Regular cardiac myocyte (primary cell): ENCODE results near the gene GLB1L3. TPM values are rescaled to one million over a fixed set of nuclear protein-coding genes. Genes with fewer than 3 reads are reported as not detected.

ENCODE experiments used
- total RNA-seq: library from RNA; depleted of rRNA; stranded (reverse); fragments of >200 nt; gene quantifications from 2 replicates; pipeline ENCODE4 v1.2.3, GENCODE V29; 2014

The GLB1L3 gene, protein sequence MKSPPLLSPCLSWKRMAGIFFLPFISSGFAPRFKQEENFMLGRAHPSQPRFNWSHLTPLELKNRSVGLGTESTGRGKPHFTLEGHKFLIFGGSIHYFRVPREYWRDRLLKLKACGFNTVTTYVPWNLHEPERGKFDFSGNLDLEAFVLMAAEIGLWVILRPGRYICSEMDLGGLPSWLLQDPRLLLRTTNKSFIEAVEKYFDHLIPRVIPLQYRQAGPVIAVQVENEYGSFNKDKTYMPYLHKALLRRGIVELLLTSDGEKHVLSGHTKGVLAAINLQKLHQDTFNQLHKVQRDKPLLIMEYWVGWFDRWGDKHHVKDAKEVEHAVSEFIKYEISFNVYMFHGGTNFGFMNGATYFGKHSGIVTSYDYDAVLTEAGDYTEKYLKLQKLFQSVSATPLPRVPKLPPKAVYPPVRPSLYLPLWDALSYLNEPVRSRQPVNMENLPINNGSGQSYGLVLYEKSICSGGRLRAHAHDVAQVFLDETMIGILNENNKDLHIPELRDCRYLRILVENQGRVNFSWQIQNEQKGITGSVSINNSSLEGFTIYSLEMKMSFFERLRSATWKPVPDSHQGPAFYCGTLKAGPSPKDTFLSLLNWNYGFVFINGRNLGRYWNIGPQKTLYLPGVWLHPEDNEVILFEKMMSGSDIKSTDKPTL
- not detected in 2 replicates for total RNA-seq

DNA sequence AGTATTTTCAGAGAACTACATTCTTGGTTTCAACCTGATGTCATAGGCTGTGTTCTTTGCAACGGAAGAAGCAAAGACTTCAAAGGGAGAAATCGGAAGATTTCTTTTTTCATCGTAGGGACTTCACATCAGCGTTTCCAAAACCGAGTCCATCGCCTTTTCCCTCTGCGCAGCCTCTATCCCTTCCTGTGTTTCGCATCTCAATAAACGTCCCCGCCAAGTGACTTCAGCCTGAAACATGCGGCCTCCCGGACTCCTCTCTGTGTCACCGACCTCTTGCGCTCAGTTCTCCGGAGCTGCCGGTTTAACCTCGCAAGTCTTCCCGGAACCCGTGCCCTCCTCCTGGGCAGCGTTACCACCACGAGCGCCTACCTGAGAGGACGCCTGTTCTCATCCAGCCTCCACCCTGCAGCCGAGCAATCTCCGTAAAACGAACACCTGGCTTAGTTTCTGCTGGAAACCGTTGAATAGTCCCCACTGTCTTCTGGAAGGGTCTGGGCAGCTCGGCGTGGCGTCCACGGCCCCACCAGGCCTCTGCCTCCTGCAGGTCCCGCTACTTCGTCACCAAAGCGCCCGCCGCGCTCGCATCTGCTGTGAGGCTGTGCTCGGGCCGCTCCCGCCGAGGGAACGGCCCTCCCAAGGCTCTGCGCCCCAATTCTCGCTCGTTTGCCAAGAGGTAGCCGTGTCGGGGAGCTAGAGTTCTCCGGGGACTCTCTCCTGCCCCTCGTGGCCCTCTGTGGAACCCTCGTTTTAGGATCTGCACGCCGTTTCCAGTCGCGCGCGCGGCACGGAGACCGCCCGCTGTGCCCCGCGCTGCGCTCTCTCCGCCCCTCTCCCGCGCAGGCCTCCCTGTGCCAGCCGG is at the start of gene GLB1L3:
Gene GLB1L3 (plus strand): TSS at position 846 of the 862 bp plus-strand sequence. CDS start 362 bp downstream, outside the sequence.

DNA sequence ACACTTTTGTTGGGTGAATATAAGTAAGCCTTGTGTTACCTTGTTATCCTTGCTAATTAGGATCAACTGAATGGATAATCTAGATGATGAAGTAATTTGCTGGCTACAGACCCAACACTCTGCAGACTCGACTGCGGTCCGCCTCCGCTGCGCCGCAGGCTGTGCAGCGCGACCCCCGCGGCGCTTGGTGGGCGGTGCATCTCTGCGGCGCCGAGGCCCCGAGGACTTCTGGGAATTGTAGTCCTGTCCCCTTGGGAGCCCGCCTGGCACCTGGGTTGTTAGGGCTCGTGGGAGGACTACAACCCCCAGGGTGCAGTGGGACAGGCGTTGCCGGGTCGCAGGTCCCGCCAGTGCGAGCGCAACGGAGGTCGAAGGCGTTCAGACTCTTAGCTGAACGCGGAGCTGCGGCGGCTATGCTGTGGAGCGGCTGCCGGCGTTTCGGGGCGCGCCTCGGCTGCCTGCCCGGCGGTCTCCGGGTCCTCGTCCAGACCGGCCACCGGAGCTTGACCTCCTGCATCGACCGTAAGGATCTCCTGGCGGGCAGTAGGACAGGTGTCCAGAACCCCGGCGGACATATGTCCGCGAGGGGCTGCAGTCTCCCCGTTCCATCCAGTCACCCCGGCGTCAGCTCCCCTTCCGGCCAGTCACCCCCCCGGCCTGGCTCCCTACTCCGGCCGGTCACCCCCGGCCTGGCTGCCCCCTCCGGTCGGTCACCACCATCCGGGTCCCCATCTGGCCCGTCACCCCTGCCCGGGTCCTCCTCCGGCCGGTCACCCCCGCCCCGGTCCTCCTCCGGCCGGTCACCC is 22.8 kb upstream of the GLB1L3 start, which contains the start of the genes ACAD8 and THYN1:
Gene ACAD8 (plus strand): TSS at position 381 of the 806 bp plus-strand sequence. CDS start 33 bp downstream, at position 414.
Gene THYN1 (minus strand): TSS at position 165 of the 806 bp plus-strand sequence. CDS start 470 bp downstream, outside the sequence.

DNA sequence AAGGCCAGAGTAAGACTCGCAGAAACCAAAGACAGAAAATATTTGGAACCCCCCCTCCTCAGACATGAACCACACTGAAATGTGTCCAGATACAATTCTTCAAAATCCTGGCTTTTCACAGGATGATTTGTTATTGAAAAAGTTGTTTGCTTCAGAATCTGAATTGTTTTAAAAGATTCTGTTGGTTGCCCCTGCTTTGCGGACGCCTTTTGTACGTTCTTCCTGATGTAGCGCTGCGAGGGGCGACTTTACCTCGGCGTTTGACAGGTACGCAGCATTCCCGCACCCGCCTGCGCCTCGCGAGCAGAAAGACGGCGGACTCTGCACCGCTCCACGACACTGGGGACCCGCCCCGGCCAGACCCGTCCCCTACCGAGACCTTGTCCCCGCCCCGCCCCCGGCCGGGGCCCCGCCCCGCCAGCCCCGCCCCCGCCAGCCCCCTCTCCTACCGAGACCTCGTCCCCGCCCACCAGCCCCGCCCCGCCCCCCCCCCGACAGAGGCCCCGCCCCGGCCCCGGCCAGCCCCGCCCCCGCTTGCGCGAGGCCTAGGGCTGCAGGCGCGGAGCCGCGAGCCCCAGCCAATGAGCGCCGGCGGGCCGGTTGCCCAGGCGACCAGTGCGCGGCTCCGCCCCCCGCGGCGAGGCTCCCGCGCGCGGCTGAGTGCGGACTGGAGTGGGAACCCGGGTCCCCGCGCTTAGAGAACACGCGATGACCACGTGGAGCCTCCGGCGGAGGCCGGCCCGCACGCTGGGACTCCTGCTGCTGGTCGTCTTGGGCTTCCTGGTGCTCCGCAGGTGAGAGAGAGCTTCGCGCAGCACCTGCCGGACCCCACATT is 55.4 kb downstream of the GLB1L3 start, which contains the start of gene GLB1L2:
Gene GLB1L2 (plus strand): TSS at position 635 of the 835 bp plus-strand sequence. CDS start 74 bp downstream, at position 709.

Other genes with a start within 250 kb of the GLB1L3 start
- gene JAM3, start 207.3 kb upstream of the GLB1L3 start, total RNA-seq, result 83.6 and 118 TPM in 2 replicates
- gene NCAPD3, start 52.4 kb upstream of the GLB1L3 start, total RNA-seq, result 8.7 and 37.0 TPM in 2 replicates
- gene VPS26B, start 51.7 kb upstream of the GLB1L3 start, total RNA-seq, result 27.3 and 32.2 TPM in 2 replicates
- 63.3 and 74.7 TPM in 2 replicates for gene THYN1, start 23.0 kb upstream of the GLB1L3 start, total RNA-seq
- gene ACAD8, start 22.8 kb upstream of the GLB1L3 start, total RNA-seq, result 14.2 and 14.7 TPM in 2 replicates
- gene GLB1L2, start 55.6 kb downstream of the GLB1L3 start, total RNA-seq, result 0.19 and 0.28 TPM in 2 replicates
- gene B3GAT1, start 135.9 kb downstream of the GLB1L3 start, total RNA-seq, result under 0.01 TPM in 2 replicates